BLaER1 treated with 17β-estradiol and CSF1 and Interleukin-3, amounts not matched to agents 10 nM and 100 nM (cell line): ENCODE results near the gene DAD1.

Experiments
- H3K27ac ChIP-seq, 11 experiments: shearing (Covaris generic); formaldehyde crosslinking; 2 replicates each; pipeline ENCODE4 v1.8.1; 2022
- H3K27me3 ChIP-seq, 11 experiments: shearing (Covaris generic); formaldehyde crosslinking; 2 replicates each; pipeline ENCODE4 v1.8.1; 2022
- H3K36me3 ChIP-seq, 11 experiments: shearing (Covaris generic); formaldehyde crosslinking; 2 replicates each; pipeline ENCODE4 v1.8.1; 2022
- H3K4me1 ChIP-seq, 10 experiments: shearing (Covaris generic); formaldehyde crosslinking; 2 replicates each; pipeline ENCODE4 v1.8.1; 2022
- H3K4me2 ChIP-seq, 11 experiments: shearing (Covaris generic); formaldehyde crosslinking; 2 replicates each; pipeline ENCODE4 v1.8.1; 2022
- H3K4me3 ChIP-seq, 10 experiments: shearing (Covaris generic); formaldehyde crosslinking; 2 replicates each; pipeline ENCODE4 v1.8.1; 2022
- H3K9ac ChIP-seq, 11 experiments: shearing (Covaris generic); formaldehyde crosslinking; 2 replicates each; pipeline ENCODE4 v1.8.1; 2022
- H3K9me3 ChIP-seq, 11 experiments: shearing (Covaris generic); formaldehyde crosslinking; replicated peaks in 1 of 11; 2 replicates each; pipeline ENCODE4 v1.8.1; 2022
- H4K20me1 ChIP-seq, 11 experiments: shearing (Covaris generic); formaldehyde crosslinking; 2 replicates each; pipeline ENCODE4 v1.8.1; 2022
- Cebpa-rat ChIP-seq, 11 experiments: shearing (Covaris generic); IDR thresholded peaks; 2 replicates each; pipeline ENCODE4 v1.8.1; 2022

Gene DAD1

GRCh38 chr14:22551605-22551997 is 37.4 kb downstream of the DAD1 start:
- H3K4me2 ChIP-seq = peak overlapping the region; percentile 78 to 98 (median 94)
- H3K27ac ChIP-seq = peak overlapping the region in 9 of 11 experiments; percentile 67 to 100 (median 100); a peak in 20 of 22 replicates

DNA sequence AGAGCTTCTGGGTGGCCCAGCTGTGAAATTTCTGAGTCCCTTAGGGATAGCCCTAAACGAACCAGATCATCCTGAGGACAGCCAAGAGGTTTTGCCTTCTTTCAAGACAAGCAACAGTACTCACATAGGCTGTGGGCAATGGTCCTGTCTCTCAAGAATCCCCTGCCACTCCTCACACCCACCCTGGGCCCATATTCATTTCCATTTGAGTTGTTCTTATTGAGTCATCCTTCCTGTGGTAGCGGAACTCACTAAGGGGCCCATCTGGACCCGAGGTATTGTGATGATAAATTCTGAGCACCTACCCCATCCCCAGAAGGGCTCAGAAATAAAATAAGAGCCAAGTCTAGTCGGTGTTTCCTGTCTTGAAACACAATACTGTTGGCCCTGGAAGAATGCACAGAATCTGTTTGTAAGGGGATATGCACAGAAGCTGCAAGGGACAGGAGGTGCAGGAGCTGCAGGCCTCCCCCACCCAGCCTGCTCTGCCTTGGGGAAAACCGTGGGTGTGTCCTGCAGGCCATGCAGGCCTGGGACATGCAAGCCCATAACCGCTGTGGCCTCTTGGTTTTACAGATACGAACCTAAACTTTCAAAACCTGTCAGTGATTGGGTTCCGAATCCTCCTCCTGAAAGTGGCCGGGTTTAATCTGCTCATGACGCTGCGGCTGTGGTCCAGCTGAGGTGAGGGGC is 38.9 kb downstream of the DAD1 start:
- Histone ChIP-seq H3K4me1 (peaks cover 82 to 100% (median 99%) of the 10 kb centered on the region in 10 experiments), H4K20me1 (no peaks in the 10 kb centered on the region), H3K36me3 (peaks cover 0 to 89% (median 14%) of the 10 kb centered on the region in 11 experiments; a peak in 11 of 22 replicates), H3K27me3 (no peaks in the 10 kb centered on the region), H3K9me3 (no peaks in the 10 kb centered on the region), H3K4me2 (peak overlapping the region; percentile 78 to 98 (median 94)), H3K27ac (peak overlapping the region in 10 of 11 experiments; percentile 30 to 100 (median 100); a peak in 20 of 22 replicates), H3K4me3 (peak overlapping the region in 8 of 10 experiments; percentile 36 to 61 (median 52); a peak in 16 of 20 replicates), H3K9ac (peak overlapping the region; percentile 18 to 99 (median 96); a peak in 20 of 22 replicates)
- TF ChIP-seq Cebpa-rat (IDR thresholded peaks at IDR 0.05) = peak in 3 of 11 experiments; percentile 24 to 77 (median 41); a peak in 4 of 22 replicates

More at GRCh38 chr14:22551605-22551997, 37.4 kb downstream of the DAD1 start:
- Histone ChIP-seq H3K4me1 (peaks cover 86 to 100% (median 97%) of the 10 kb centered on the region in 10 experiments), H3K9ac (peak overlapping the region in 10 of 11 experiments; percentile 49 to 99 (median 96); a peak in 19 of 22 replicates), H3K36me3 (peaks cover 0 to 74% (median 14%) of the 10 kb centered on the region in 11 experiments; a peak in 11 of 22 replicates), H3K4me3 (peak overlapping the region in 6 of 10 experiments; percentile 49 to 61 (median 54); a peak in 9 of 20 replicates), H4K20me1 (no peaks in the 10 kb centered on the region), H3K27me3 (no peaks in the 10 kb centered on the region), H3K9me3 (no peaks in the 10 kb centered on the region)
- no peak for TF ChIP-seq Cebpa-rat (IDR thresholded peaks at IDR 0.05)

- Histone ChIP-seq H3K9ac (peak overlapping the region in 10 of 11 experiments; percentile 43 to 99 (median 96); a peak in 17 of 22 replicates), H4K20me1 (no peaks in the 10 kb centered on the region), H3K27ac (peak overlapping the region in 10 of 11 experiments; percentile 30 to 100 (median 100); a peak in 19 of 22 replicates), H3K36me3 (peaks cover 0 to 86% (median 9%) of the 10 kb centered on the region in 11 experiments; a peak in 11 of 22 replicates), H3K27me3 (no peaks in the 10 kb centered on the region), H3K4me2 (peak overlapping the region; percentile 78 to 98 (median 94)), H3K4me3 (peak overlapping the region in 7 of 10 experiments; percentile 36 to 61 (median 53); a peak in 12 of 20 replicates), H3K4me1 (peaks cover 77 to 100% (median 99%) of the 10 kb centered on the region in 10 experiments), H3K9me3 (no peaks in the 10 kb centered on the region)
- TF ChIP-seq Cebpa-rat (IDR thresholded peaks at IDR 0.05) = no peak
Observed at GRCh38 chr14:22549324-22549962, 39.6 kb downstream of the DAD1 start.

DNA sequence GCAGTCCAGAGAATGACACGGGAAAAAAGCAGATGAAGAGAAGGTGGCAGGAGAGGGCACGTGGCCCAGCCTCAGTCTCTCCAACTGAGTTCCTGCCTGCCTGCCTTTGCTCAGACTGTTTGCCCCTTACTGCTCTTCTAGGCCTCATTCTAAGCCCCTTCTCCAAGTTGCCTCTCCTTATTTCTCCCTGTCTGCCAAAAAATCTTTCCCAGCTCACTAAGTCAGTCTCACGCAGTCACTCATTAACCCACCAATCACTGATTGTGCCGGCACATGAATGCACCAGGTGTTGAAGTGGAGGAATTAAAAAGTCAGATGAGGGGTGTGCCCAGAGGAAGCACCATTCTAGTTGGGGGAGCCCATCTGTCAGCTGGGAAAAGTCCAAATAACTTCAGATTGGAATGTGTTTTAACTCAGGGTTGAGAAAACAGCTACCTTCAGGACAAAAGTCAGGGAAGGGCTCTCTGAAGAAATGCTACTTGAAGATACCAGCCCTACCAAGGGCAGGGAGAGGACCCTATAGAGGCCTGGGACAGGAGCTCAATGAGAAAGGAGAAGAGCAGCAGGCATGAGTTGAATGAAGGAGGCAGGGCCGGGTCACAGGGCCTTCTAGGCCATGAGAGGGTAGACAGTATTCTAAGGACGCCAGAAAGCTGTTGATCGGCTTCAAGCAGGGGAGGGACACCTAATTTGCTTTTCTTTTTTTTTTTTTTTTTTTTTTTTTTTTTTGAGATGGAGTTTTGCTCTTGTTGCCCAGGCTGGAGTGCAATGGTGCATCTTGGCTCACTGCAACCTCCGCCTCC is 40.9 kb downstream of the DAD1 start:
- Histone ChIP-seq H3K9ac (peak overlapping the region in 9 of 11 experiments; percentile 21 to 77 (median 52); a peak in 13 of 22 replicates), H3K9me3 (no peaks in the 10 kb centered on the region), H3K4me3 (0 out of 20 replicates have a peak overlapping the region, but pooled peaks of 1 of the 10 experiments have one; percentile 12), H4K20me1 (no peaks in the 10 kb centered on the region), H3K27ac (peak overlapping the region in 9 of 11 experiments; percentile 55 to 100 (median 100); a peak in 17 of 22 replicates), H3K4me1 (peaks cover 67 to 100% (median 99%) of the 10 kb centered on the region in 10 experiments), H3K4me2 (peak overlapping the region; percentile 65 to 97 (median 87)), H3K27me3 (no peaks in the 10 kb centered on the region), H3K36me3 (peaks cover 0 to 87% (median 9%) of the 10 kb centered on the region in 11 experiments; a peak in 11 of 22 replicates)
- TF ChIP-seq Cebpa-rat (IDR thresholded peaks at IDR 0.05) = no peak

GRCh38 chr14:22547313-22547947 is 41.6 kb downstream of the DAD1 start:
- Histone ChIP-seq H3K9ac (peak overlapping the region in 9 of 11 experiments; percentile 21 to 77 (median 52); a peak in 14 of 22 replicates), H3K9me3 (no peaks in the 10 kb centered on the region), H3K27me3 (no peaks in the 10 kb centered on the region), H4K20me1 (no peaks in the 10 kb centered on the region), H3K36me3 (peaks cover 0 to 87% (median 10%) of the 10 kb centered on the region in 11 experiments; a peak in 11 of 22 replicates), H3K4me1 (peaks cover 60 to 100% (median 99%) of the 10 kb centered on the region in 10 experiments), H3K4me2 (peak overlapping the region; percentile 65 to 97 (median 87)), H3K27ac (peak overlapping the region in 9 of 11 experiments; percentile 55 to 100 (median 100); a peak in 19 of 22 replicates), H3K4me3 (0 out of 20 replicates have a peak overlapping the region, but pooled peaks of 1 of the 10 experiments have one; percentile 12)
- no peak for TF ChIP-seq Cebpa-rat (IDR thresholded peaks at IDR 0.05)

DNA sequence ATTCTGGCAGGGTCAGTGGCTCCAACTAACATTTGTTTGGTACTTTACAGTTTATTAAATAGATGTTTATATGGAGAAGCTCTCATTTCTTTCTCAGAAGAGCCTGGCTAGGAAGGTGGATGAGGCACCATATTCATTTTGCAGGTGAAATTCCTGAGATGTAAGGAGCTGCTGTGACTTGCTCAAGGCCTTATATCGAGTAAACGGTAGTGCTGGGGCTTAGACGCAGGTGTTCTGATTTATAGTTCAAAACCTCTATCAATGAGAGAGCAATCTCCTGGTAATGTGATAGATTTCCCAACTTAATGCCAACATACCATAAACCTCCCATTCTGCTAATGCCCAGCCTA is 42.3 kb downstream of the DAD1 start:
- peaks cover 0 to 87% (median 18%) of the 10 kb centered on the region in 11 experiments; a peak in 12 of 22 replicates for H3K36me3 ChIP-seq
- H3K4me1 ChIP-seq = peaks cover 53 to 100% (median 99%) of the 10 kb centered on the region in 10 experiments
- peak overlapping the region in 10 of 11 experiments; percentile 4 to 100 (median 100); a peak in 19 of 22 replicates for H3K27ac ChIP-seq
- no peaks in the 10 kb centered on the region for H4K20me1 ChIP-seq
- no peak overlapping the region for H3K4me3 ChIP-seq
- H3K27me3 ChIP-seq = no peaks in the 10 kb centered on the region
- no peak for TF ChIP-seq Cebpa-rat (IDR thresholded peaks at IDR 0.05)
- H3K9me3 ChIP-seq = no peaks in the 10 kb centered on the region
- peak overlapping the region in 9 of 11 experiments; percentile 21 to 77 (median 52); a peak in 15 of 22 replicates for H3K9ac ChIP-seq
- peak overlapping the region; percentile 65 to 97 (median 87) for H3K4me2 ChIP-seq

DNA sequence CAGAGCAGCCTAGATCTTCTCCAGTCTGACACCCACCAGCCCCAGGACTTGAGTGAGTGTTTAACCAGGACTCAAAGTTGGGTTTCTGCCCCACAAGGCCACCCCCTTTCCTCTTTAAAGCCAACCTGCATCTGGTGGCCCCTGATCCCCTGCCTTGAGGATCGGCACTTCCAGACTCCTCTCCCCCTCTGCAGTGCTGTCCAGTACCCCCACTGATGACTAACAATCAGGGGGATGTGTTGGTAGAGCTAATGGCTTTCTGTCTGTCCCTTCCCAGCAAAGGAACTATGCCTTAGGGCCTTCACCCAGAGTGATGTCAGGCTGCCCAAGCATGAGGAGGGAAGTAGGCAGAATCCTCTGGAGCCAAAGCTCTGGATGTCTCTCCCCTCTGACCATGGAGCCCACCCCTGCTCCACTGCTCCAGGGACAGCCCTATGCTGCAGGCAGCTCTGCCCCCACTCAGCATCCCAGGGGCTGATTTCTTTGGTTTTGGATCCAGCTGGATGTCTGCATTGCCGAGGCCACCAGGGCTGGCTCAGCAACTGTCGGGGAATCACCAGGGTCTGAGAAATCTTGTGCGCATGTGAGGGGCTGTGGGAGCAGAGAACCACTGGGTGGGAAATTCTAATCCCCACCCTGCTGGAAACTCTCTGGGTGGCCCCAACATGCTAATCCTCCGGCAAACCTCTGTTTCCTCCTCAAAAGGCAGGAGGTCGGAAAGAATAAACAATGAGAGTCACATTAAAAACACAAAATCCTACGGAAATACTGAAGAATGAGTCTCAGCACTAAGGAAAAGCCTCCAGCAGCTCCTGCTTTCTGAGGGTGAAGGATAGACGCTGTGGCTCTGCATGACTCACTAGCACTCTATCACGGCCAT is 42.9 kb downstream of the DAD1 start:
- Histone ChIP-seq H3K27me3 (no peaks in the 10 kb centered on the region), H3K36me3 (peaks cover 0 to 87% (median 22%) of the 10 kb centered on the region in 11 experiments; a peak in 12 of 22 replicates), H3K9me3 (no peaks in the 10 kb centered on the region), H3K4me1 (peaks cover 47 to 100% (median 99%) of the 10 kb centered on the region in 10 experiments), H3K27ac (peak overlapping the region in 9 of 11 experiments; percentile 55 to 100 (median 100); a peak in 18 of 22 replicates), H3K9ac (peak overlapping the region in 10 of 11 experiments; percentile 21 to 77 (median 48); a peak in 15 of 22 replicates), H3K4me2 (peak overlapping the region; percentile 65 to 97 (median 87)), H4K20me1 (no peaks in the 10 kb centered on the region), H3K4me3 (peak overlapping the region in 1 of 10 experiments; percentile 16; a peak in 1 of 20 replicates)
- no peak for TF ChIP-seq Cebpa-rat (IDR thresholded peaks at IDR 0.05)
